Stimulated activated CD4-positive, alpha-beta T cell treated with anti-CD3 and anti-CD28 coated beads, Interleukin-15, amount 100 ng/mL, for 1 hour (primary cell): Measurements from ENCODE around the gene GOLGA8A.
"Not testable (repeated sequence)": the region's sequence is repeated elsewhere in the genome, so short reads cannot be mapped to it uniquely, and the experiment has no call there.

ENCODE experiments used
- DNase-seq, 2 donors: peaks; one replicate each; pipeline ENCODE4 v3.0.0-alpha.2; 2020; ENCODE audit warnings: low read depth in 1 of 2, low spot score in 1 of 2

Gene GOLGA8A, protein sequence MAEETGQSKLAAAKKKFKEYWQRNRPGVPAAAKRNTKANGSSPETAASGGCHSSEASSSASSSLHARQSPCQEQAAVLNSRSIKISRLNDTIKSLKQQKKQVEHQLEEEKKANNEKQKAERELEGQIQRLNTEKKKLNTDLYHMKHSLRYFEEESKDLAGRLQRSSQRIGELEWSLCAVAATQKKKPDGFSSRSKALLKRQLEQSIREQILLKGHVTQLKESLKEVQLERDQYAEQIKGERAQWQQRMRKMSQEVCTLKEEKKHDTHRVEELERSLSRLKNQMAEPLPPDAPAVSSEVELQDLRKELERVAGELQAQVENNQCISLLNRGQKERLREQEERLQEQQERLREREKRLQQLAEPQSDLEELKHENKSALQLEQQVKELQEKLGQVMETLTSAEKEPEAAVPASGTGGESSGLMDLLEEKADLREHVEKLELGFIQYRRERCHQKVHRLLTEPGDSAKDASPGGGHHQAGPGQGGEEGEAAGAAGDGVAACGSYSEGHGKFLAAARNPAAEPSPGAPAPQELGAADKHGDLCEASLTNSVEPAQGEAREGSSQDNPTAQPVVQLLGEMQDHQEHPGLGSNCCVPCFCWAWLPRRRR

DNA sequence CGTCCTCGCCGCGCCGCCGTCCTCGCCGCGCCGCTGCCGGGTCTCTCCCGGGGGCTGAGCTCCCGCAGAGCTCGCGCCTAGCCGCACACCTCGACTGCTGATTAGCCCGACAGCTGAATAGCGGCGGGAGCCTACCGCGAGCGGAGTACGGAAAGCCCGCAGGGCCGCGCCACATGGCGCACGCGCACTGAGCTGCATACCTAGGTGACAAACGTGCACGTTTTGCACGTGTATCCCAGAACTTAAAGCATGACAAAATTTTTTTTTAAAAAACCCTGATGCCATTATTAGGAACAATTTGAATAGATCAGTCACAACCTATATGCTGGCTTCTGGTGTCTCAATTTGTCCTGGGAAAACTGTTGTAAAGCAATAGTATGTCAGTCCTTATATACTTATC, at the start of gene GOLGA8A:
Gene GOLGA8A, minus strand, starts transcription at position 122 of the 400 bp plus-strand sequence. CDS start 48,117 bp downstream, outside the sequence.
- DNase-seq: peak; percentile 64 to 81

DNA sequence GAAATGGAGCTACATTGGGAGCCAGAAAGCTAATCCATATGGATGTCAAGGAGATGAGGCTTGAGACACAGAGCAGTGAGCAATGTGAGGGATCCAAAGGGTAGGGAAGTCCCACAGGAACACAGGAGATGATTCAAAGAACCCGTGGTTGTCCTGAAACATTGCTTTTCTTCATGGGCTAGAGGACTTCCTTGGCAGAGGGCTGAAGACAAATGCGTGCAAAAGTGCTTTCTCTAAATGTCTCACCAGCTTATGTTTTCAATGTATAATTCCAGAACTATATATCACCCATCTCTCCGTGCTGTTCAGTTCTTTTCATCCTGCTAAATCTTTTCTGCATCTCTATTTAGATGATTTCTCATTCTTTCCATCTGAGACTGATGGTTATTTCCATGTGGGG, 46.0 kb upstream of the GOLGA8A start:
- no peak for DNase-seq

DNA sequence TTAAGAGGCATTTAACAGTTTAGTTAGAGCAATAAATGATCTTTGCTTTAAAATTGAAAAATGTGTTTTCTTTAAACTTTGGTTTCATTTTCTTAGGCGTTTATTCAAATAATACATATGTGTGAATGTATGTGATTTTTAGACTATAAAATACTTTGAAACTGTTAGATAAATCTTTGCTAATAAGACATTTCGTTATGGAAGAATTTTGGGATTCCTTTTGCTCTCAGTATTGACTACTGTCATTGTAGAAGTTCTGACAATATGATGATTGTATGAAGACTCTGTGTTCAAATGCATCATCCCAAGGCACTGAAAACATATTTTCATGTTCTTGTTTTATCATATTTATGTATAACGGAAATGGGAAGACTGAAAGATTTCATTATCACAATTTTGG, 43.8 kb upstream of the GOLGA8A start:
- no peak for DNase-seq

DNA sequence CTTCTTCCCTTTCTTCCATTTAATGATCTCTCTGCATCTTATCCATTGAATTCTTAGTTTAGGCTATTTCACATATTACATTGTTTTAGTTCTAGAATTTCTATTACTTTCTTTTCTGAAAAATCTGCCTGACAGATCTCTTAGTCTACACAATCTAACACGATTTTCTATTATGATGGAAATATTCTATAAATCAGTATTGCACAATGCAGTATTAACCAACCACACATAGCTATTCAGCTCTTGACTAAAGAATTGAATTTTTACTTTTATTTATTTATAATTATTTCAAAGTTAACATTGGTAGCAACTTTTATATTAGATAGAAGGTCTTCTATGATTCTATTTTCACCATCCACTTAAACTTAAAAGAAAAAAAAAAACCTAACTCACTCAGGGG, 36.2 kb upstream of the GOLGA8A start:
- DNase-seq: no peak

- DNase-seq: no peak
These were observed 35.3 kb upstream of the GOLGA8A start for GRCh38 chr15:34472947-34473346.

- no peak for DNase-seq
These were observed 33.3 kb upstream of the GOLGA8A start for GRCh38 chr15:34470892-34471291.

DNA sequence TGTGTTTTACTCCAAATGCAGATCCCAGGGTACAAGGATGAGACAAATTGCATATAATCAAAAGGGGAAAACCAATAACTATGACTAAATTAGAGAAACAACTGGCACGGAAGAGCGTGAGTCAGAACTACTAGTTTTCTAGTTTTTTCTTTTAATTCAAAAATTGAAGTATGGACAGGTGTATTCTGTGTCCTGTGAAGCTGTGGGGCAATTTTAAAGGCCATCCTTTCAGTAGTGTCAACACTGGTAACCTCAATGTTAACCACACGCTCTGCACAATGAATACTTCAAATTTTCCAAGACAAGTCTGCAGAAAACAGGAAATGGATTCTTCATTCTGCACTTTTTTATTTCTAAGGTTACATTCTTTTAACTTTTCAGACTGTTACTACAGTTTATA, 32.5 kb upstream of the GOLGA8A start:
- DNase-seq: no peak

GRCh38 chr15:34461730-34462129, 24.1 kb upstream of the GOLGA8A start:
- no peak for DNase-seq

GRCh38 chr15:34460451-34460850, 22.8 kb upstream of the GOLGA8A start:
- DNase-seq: no peak

GRCh38 chr15:34456658-34457057, 19.1 kb upstream of the GOLGA8A start:
- DNase-seq: no peak

DNA sequence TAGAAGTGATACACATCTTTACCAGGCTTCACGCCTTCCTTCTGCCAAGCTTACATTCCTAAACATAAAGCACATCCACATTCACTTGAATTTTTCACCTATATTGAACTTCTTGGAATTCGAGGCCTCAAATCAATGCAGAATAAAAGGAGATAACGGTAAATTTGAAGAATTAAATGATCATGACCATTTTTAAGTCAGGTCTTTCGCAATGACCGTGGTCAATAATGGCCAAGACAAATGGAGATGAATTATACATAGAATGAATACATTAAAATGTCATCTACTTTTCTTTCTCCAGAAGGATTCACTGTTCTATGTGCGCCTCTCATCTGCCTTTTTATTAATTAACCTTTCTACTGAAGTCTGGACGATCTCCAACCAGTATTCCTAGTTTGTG, 5.3 kb upstream of the GOLGA8A start:
- no peak for DNase-seq

DNA sequence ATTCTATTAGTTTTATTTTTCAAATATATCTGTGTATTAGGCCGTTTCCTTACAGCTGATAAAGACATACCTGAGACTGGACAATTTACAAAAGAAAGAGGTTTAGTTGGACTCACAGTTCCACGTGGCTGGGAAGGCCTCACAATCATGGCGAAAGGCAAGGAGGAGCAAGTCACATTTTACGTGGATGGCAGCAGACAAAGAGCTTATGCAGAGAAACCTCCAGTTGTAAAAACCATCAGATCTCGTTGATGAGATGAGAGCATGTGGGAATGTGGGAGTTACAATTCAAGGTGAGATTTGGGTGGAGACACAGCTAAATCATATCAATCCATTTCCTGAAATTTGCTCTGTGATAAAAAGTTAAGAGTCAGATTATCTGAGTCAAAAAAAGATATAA, 2.3 kb upstream of the GOLGA8A start:
- DNase-seq: no peak

- peak; percentile 29 to 47 for DNase-seq
These were observed 609 bp downstream of the GOLGA8A start for GRCh38 chr15:34436956-34437442.

DNA sequence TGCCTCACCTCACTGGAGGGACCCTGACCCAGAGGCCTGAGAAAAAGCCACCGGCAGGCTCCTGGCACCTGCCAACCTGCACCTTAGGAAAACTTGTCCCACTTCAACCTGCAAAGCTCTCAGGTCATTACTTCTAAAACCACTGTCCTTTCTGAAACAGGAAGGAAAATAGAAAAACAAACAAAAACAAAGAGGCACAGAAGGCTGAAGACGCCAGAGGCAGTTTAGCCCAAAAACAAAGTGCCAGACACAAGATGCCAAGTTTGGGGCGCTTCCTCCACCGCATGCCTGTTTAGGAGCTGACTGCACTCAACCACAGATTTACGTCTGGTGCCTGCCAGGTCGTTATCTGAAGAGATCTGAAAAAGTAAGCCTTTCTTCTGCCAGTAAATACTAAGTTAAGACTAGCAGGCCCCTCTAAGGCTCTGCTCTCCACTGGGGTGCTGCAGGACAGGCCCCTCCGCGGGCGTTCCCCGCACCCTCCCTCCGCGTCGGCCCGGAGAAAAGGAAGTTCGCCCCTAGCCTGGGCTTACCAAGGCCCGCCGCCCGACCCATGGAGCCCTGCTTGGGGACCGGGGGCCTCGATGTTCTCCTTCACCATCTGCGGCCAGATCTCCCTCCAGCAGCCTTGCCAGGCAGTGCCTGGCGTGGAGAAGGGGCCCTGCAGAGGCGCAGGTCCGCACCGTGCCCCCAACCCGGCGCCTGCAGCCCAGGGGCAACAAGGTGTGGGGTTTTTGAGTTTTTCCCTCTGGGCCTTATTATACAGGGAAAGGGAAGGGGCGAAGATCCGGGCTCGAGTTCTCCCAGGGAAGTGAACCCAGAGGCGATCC, 1.3 kb downstream of the GOLGA8A start:
- DNase-seq: no peak

DNA sequence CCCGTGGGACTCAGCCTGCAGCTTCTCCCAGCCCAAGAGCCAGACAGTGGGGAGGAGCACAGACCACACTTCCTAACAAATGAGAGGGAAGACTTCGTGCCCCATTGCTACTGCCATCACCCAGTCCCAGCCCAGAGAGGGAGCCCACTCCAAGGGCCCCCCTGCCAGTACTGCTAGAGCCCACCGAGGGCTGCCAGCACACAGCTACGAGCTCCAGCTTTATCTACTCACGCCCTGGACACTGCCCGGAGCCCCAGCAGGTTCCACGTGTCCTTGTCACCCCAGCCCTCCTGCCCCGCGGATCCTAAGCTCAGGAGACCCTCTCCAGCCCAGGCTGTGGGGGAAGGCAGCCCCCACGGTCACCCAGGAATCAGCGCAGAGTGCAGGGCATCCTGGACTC, 1.9 kb downstream of the GOLGA8A start:
- no peak for DNase-seq

DNA sequence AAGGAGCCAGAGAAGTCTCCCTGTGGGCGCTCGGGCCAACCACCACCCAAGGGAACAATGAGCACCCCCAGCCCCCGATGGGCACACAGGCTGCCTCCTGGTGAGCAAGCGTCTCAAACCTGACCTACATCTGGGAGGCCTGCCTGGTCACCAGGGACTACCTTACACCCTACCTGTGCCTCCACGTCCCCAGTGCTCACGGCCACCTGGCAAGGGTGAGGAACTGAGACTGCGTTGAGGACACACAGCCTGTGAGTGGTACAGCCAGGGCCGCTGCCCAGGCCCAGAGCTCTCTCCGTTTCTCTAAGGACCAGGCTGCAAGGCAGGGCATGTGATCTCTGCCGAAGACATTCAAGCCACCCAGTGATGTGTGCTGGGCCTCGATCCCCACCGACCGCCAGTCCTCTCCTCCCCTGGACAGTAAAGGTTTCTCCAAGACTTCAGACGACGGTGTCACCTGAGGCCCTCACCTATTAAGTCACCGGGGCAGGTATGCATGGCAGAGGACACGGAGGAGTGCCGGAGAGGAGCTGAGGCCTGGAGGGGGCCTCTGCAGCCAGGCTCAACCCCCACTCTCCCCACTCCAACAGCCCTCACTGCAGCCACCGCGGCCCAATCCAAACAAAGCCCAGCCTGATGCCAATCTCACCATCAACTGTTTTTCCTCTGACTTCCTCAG, 2.8 kb downstream of the GOLGA8A start:
- DNase-seq: no peak

DNA sequence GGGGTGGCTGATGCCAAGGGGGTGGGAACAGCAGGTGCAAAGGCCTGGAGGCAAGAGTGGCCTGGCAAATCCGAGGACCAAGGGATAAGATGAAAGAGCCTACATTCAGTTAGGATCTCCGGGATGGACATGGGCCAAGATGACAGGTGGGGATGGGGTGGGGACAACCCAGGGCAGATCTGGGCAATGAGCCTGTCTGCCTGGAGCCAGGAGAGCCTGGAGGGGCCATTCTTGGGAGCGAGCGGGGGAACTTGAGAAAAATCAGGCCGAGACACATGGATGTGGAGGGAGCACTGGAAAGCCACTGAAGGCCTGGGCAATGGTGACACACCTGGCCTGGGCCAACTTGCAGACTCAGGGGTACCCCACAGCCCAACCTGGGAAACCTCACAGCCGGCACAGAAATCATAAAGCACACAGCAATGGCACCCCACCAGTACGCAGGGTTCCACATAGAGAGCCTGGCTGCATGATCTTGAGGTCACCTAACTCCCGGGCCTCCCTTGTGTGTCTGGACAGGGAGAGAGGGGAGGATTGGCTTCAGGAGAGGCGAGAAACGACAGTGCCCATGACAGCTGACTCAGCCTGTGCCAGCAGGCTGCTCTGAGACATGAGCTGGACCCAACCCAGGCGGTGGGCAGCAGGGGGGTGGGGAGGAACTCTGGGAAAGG, 3.5 kb downstream of the GOLGA8A start:
- DNase-seq: not testable (repeated sequence)

DNA sequence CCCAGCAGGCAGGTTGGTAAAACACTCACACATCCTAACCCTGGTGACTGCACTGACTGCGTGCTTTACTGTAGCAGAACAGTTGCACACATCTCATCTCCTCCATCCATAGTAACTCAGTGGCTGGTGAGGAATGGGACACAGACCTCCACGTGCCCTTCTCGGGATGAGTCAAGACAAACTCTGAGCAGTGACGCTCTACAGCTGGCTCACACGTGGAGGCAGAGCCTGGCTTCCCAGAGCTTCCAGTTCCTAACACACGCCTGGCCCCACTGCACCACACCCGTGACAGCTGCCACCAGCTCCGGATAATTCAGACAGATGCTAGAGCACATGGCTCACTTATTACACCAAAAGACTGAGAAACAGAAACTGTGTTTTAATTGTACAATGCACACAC, 7.0 kb downstream of the GOLGA8A start:
- DNase-seq: not testable (repeated sequence)

GRCh38 chr15:34423425-34424090, 14.1 kb downstream of the GOLGA8A start:
- not testable (repeated sequence) for DNase-seq

DNA sequence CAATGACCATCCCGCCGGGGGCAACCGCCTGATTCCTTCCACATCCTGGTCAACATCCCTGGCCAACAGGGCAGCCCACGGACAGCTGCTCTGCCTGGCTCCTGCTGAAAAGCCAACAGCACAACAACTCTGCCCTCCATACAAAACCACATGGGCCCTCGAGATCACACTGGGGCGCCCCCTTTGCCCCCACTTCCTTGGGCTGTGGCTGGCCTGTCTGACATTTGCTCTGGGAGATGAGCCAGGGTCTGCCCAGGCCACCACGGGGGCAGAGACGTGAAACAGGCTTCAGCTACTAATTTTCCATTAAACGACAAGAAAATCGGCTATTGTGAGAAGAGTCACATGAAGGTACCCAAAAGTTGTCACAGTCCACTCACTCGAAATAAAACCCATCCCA, 16.7 kb downstream of the GOLGA8A start:
- DNase-seq: not testable (repeated sequence)
